NCI-H69 (cell line): Measurements from ENCODE around the gene FAM107B.

ENCODE experiments used
- DNase-seq: peaks from one replicate; lab custom pipeline; 2025; lab: John Stamatoyannopoulos, UW

FAM107B gene

GRCh38 chr10:14533295-14533694 lies 241.4 kb downstream of the FAM107B start:
- DNase-seq: no peak

- no peak for DNase-seq
Measured at GRCh38 chr10:14532473-14533251, 242.0 kb downstream of the FAM107B start.

GRCh38 chr10:14531974-14532373 lies 242.7 kb downstream of the FAM107B start:
- DNase-seq: no peak

DNA sequence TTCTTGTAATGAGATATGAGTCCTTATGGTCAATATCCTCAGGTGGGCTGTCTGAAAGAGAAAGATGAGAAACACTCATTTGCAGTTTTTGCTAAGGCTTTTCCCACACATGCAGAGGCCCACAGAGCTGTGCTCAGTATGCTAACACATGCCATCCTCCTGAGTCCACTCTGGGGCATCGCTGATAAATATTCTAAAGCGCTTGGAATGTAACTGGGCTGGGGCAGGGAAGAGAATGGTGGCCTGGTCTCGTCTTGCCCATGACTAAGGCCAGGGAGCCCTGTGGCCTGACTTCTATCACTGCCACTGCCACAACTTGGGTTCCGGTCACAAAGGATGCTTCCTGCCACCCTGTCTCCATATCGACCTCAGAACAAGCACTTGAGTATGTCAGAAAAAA lies 244.2 kb downstream of the FAM107B start:
- no peak for DNase-seq

DNA sequence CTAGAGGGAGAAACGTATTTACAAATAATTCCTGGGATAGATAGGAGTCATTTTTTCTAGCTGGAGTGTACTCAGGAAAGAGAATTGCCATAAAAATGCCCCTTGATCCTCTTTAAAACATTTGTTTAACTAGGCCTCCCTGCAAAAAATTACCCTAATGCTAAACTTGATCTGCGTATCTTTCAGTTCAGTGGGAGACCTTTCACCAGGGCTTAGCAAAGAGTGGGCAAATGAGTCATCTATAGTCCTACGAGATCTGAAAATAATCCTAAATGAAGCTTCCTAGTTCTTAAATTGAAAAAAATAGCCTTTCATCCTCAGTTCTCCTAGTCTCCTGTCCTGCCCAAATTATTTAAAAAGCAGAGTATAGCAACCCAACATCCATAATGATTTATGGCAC lies 245.3 kb downstream of the FAM107B start:
- DNase-seq: no peak

DNA sequence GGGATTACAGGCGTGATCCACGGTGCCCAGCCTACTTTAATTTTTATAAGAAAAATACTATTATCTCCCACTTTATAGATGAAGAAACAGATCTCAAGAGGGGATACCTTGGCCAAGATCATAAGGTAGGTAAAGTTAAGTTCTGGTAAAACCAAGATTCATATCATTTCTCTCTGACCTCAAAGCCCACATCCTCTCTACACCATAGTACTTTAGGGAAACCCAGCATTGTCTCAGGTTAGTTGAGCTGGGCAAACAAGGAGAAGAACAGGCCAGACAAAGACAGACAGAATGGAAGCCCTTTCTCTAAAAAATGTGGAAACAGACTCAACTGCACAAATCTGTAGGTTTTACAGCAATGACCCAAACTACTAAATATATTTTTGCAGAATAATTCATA lies 246.2 kb downstream of the FAM107B start:
- DNase-seq: no peak

- DNase-seq: no peak
Measured at GRCh38 chr10:14527915-14528314, 246.8 kb downstream of the FAM107B start.

DNA sequence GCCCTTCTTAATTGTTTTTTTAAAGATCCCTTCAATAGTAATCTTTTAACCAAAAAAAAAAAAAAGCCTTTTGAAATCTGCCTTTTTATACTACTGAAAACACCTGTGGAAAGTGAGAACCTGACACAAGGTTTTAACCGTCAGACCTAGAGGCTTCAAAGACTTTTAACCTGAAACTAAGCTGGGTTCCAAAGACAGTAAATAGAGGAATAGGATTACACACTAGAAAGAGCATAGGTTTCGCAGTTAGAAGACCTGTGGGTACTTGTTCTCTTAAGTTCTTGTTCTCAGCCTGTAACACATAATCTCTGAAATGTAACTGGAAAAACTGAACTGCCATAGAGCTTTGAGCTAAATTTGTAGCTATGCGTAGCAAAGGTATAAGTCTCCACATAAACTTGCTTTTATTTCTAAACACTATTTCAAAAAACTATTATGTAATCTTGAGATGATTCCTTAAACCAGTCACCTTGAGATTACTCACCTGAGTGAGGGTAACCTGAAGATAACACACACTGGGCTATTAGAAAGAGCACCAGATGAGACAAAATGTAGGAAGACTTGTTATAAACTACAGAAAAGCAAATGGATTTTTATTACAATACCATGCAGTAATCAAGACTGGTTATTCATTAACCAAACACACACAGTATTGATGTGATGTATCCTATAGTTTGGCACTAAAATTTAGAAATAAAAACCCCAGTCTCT lies 247.4 kb downstream of the FAM107B start:
- DNase-seq: no peak

- DNase-seq: no peak
Measured at GRCh38 chr10:14526326-14526725, 248.4 kb downstream of the FAM107B start.

DNA sequence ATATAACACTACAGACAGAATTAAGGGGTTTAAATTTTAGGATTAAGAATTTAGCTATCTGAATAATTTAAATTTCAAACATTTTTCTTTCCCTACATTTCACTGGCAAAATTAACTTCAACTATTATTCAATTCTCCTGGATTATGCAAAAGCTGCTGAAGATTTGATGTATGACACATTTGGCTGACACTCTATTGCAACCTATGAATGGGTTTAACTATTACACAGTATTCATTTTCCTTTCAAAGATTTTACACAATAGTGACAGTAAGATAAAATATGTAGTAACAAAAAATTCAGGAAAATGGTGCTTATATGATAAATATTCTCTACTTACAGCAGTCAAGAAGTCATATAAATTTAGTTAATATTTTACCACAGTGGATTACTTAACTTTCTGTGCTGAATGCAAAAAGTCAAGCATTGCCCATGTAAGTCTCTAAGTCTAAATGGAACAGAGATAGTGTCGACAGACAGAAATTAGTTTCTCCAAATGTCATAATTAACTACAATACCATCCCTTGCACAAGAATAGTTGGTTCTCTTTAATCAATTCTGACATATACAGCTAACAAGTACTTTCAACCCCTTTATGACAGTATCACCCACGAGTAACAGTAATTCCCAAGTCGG lies 249.9 kb downstream of the FAM107B start:
- no peak for DNase-seq

GRCh38 chr10:14523286-14523685 lies 251.4 kb downstream of the FAM107B start:
- DNase-seq: no peak

- no peak for DNase-seq
Measured at GRCh38 chr10:14519785-14520184, 254.9 kb downstream of the FAM107B start.

- no peak for DNase-seq
Measured at GRCh38 chr10:14518149-14518548, 256.5 kb downstream of the FAM107B start.

- DNase-seq: no peak
Measured at GRCh38 chr10:14513123-14513522, 261.6 kb downstream of the FAM107B start.

DNA sequence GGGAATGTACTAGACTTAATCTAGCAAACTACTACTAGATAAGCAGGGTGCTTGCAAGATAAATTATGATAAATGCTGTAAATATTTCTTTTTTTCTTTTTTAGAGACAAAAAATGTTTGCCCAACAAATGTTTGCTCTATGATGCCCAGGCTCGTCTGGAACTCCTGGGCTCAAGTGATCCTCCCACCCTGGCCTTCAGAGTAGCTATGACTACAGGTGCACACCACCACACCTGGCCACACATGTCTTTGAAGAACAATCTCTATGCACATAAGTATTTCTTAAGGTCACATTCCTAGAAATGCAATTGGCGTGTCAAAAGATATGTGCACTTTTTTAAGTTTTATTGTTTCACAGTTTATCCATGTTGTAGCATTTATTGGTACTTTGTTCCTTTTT lies 264.4 kb downstream of the FAM107B start:
- no peak for DNase-seq

DNA sequence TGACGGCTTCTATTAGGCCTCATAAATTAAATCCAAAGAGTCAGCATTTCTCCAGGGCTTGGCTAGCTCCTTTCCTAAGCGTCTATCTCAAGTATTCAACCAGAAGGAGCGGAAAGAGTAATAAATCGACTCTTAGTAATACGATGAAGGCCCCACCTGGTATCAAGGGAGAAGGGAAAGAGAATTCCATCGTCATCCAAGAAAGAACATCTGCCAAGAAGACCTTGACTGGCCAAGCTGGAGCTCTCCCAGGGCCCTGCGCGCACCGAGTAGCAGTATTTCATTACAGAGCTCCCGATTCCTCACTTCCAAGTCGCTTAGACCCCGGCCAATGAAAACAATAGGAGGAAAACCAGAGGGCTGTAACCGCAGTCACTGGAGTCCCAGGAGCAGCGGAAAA lies 266.0 kb downstream of the FAM107B start:
- no peak for DNase-seq

DNA sequence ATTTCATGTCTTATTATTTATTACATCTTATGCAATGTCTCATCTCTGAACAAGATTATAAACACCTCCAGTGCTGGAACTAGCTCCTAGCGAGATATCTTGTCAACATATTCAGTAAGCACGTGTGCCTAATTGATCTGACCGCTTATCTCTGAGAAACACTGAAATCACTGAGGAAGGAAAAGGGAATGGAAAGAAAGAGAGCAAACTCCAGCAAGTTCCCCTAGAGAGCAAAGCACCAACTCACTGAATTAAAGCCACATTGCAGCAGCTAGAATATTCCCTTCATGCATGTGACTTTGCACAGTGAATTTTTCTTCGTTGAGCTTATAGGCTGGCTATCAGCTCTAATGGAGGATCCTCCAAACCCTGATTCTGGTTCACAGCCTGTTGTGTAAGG lies 266.9 kb downstream of the FAM107B start:
- no peak for DNase-seq

GRCh38 chr10:14507176-14507575 lies 267.5 kb downstream of the FAM107B start:
- DNase-seq: peak; percentile 69

- DNase-seq: no peak
Measured at GRCh38 chr10:14502431-14502830, 272.3 kb downstream of the FAM107B start.

GRCh38 chr10:14500172-14500765 lies 274.4 kb downstream of the FAM107B start:
- DNase-seq: no peak

GRCh38 chr10:14499601-14499904 lies 275.1 kb downstream of the FAM107B start:
- DNase-seq: peak; percentile 2

DNA sequence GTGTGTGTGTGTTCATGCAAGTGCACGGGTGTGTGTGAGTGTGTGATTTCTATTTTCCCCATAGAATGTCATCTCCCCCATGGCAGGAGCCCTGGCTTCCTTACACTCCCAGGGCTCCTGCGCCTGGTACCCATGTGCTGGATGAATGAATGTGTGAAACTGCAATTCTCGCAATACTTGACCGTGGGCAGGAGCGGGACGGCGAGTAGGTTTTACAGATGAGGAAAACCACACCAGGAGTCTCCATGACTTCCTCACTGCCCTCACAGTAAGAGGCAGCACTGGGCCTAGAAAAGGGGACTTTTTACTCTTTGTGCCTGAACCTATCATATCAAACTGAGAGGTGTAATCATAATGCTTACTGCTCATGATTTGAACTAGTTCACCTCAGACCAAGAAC lies 276.4 kb downstream of the FAM107B start:
- no peak for DNase-seq

- DNase-seq: no peak
Measured at GRCh38 chr10:14491811-14492210, 282.9 kb downstream of the FAM107B start.
